ENCODE results near the gene SETDB2.
A peak's percentile ranks its signal among the peaks of the same experiment; 100 is the strongest.
"Not testable (repeated sequence)": the region's sequence is repeated elsewhere in the genome, so short reads cannot be mapped to it uniquely, and the experiment has no call there.

The SETDB2 gene

DNA sequence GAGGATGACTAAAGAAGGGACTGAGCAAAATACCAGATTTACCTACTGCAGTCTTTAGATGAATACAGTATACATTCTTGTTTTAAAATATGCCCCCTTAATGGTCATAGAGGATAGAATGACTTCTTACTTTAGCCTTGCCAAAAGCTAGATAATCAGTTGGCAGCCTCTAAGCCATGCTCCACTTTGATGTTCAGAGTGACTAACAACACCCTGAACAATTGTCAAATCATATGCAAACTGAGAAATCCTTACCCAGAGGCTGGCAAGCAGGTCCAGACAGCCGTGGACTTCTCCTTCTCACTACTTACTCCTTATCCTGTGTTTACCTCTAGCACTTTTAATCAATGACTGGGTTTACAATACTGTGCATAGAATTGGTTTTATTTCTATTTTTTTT, 28.1 kb downstream of the SETDB2 start:
- Mint-ChIP-seq H3K36me3 (peaks cover 10% of the 10 kb centered on the region), H3K27ac (no peak overlapping the region), H3K9me3 (ENCODE audit: low read depth) (no peaks in the 10 kb centered on the region), H3K4me3 (no peak overlapping the region), H3K4me1 (ENCODE audit: low read depth) (no peaks in the 10 kb centered on the region), H3K27me3 (no peaks in the 10 kb centered on the region)

DNA sequence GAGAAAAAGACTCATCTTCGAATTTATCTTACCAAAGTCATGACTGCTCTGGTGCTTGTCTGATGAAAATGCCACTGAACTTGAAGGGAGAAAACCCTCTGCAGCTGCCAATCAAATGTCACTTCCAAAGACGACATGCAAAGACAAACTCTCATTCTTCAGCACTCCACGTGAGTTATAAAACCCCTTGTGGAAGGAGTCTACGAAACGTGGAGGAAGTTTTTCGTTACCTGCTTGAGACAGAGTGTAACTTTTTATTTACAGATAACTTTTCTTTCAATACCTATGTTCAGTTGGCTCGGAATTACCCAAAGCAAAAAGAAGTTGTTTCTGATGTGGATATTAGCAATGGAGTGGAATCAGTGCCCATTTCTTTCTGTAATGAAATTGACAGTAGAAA, 32.5 kb downstream of the SETDB2 start:
- Mint-ChIP-seq H3K9me3 (ENCODE audit: low read depth) (no peaks in the 10 kb centered on the region), H3K36me3 (no peaks in the 10 kb centered on the region), H3K27ac (no peak overlapping the region), H3K4me3 (no peak overlapping the region), H3K4me1 (ENCODE audit: low read depth) (no peaks in the 10 kb centered on the region), H3K27me3 (no peaks in the 10 kb centered on the region)

DNA sequence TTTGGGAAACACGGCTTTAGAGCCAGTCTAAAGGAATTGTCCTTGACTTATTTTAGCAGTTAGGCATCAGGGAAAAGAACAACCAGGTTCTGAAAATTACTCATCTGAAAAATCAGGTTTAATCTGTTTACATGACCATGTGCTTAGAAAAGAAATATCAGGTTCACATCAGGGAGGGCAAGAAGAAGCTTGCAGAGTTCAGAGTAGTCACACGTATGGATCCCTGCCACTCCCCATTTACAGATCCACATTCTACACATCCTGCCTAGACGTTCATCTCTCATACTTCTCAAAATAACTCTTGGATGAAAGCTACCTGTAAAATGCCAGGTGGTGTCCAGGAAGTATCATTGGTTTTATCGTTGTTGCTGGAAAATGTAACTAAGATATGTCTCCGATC, 37.7 kb downstream of the SETDB2 start:
- Mint-ChIP-seq H3K36me3 (peaks cover 8% of the 10 kb centered on the region), H3K27me3 (no peaks in the 10 kb centered on the region), H3K4me3 (no peak overlapping the region), H3K27ac (no peak overlapping the region), H3K9me3 (ENCODE audit: low read depth) (no peaks in the 10 kb centered on the region), H3K4me1 (ENCODE audit: low read depth) (no peaks in the 10 kb centered on the region)

DNA sequence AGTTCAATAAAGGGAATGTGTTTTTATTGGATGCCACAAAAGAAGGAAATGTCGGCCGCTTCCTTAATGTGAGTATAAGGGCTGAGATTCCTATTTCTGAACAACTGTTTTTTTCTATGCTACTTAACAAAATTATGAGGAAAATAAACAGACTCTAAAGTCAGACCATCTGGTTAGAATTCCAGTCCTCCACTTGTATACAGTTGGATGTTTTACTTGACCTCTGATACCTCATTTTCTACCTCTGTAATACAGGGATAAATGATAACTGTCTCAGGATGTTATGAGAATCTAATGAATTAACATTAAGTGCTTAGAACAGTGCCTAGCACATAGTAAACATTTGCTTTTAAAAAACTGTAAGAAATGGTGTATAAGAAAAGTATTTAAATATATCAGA, 44.5 kb downstream of the SETDB2 start:
- no peaks in the 10 kb centered on the region for H3K27me3 Mint-ChIP-seq
- H3K9me3 Mint-ChIP-seq (ENCODE audit: low read depth), result no peaks in the 10 kb centered on the region
- no peak overlapping the region for H3K27ac Mint-ChIP-seq
- peaks cover 6% of the 10 kb centered on the region for H3K36me3 Mint-ChIP-seq
- no peak overlapping the region for H3K4me3 Mint-ChIP-seq
- H3K4me1 Mint-ChIP-seq (ENCODE audit: low read depth), result no peaks in the 10 kb centered on the region

DNA sequence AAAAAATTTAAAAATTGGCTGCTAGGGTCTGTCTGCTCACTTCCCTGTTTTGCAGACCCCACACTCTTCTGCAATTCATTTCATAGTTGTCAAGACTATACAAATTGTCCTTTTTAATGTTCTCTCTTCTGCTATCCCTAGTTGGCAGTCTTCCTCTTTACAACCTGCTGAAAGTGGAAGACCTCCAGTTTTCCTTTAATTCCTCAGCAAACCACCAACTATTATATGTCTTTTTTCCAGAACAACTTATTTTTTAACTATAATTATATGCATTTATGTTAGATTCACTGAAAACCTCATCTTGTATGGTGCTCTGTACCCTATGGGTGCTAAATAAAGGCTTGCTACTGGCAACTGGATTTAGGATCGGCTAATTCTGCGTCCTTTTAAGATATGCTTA, 50.6 kb downstream of the SETDB2 start:
- peaks cover 15% of the 10 kb centered on the region for H3K36me3 Mint-ChIP-seq
- H3K4me1 Mint-ChIP-seq (ENCODE audit: low read depth), result peaks cover 34% of the 10 kb centered on the region
- H3K9me3 Mint-ChIP-seq (ENCODE audit: low read depth), result no peaks in the 10 kb centered on the region
- peak overlapping the region; percentile 93 for H3K4me3 Mint-ChIP-seq
- peak overlapping the region; percentile 97 for H3K27ac Mint-ChIP-seq
- H3K27me3 Mint-ChIP-seq, result no peaks in the 10 kb centered on the region

DNA sequence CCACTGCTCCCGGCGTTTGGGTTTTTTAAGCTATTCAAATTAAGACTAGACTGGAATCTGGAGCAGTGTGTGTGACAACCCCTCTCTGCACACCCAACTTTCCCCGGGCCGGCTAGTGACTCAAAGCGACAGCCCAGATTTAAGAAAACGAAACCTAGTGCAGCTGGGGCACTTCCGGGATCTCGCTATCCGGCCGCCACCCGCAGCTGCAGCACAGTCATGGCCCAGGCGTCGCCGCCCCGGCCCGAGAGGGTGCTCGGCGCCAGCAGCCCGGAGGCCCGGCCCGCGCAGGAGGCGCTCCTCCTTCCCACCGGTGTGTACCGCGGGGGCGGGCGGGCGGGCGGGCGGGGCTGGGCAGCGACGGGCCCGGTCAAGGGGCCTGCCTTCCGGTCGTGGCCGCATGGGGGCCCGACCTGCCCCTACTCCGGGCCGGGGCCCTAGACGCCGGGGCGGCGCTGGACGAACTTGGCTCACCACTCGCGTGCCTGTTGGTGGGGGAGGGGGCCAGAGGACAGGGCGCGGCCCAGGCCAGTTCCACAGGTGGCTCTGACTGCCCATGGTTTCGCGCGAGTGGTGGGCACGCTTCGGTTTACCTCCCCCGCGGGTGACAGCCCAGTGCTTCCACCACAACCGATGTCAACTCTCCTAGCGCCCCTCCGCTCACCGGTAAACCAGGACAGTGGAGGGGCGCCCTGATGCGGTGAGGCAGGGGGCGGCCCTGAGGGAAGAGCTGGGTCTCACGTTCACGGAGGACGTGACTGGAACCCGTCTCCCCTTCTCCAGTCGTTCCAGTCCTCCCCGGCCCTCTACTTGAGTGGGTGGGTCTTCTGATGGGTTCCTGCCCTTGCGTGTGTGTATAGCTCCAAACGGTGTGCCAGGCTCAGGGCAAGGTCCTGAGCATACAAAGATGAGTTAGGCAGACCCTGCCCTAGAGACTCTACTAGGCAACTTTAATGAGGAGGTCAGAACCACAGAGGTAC, 52.0 kb downstream of the SETDB2 start, which contains the start of gene PHF11:
Gene PHF11, plus strand, starts transcription at position 171 of the 980 bp plus-strand sequence. Its CDS starts 49 bp downstream, at position 220.
- Mint-ChIP-seq H3K4me1 (ENCODE audit: low read depth) (peaks cover 45% of the 10 kb centered on the region), H3K4me3 (peak within 1 kb of the TSS; percentile 93), H3K36me3 (peaks cover 18% of the 10 kb centered on the region), H3K27me3 (no peaks in the 10 kb centered on the region), H3K9me3 (ENCODE audit: low read depth) (no peaks in the 10 kb centered on the region), H3K27ac (peak within 1 kb of the TSS; percentile 97)

DNA sequence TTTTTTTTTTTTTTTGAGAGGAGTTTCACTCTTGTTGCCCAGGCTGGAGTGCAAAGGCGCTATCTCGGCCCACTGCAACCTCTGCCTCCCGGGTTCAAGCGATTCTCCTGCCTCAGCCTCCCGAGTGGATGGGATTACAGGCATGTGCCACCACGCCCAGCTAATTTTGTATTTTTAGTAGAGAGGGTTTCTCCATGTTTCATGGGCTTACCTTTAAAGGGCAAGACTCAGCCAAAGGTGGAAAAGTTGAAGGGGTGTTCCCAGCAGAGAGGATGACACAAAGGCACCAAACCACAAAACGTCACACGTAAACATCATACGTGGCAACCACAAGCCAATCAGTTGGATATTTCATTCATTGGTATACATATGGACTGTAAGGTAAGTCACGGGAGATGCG, 52.8 kb downstream of the SETDB2 start:
- peak overlapping the region; percentile 92 for H3K4me3 Mint-ChIP-seq
- peaks cover 18% of the 10 kb centered on the region for H3K36me3 Mint-ChIP-seq
- peak overlapping the region; percentile 96 for H3K27ac Mint-ChIP-seq
- not testable (repeated sequence) for H3K9me3 Mint-ChIP-seq (ENCODE audit: low read depth); H3K27me3 Mint-ChIP-seq
- peaks cover 47% of the 10 kb centered on the region for H3K4me1 Mint-ChIP-seq (ENCODE audit: low read depth)

DNA sequence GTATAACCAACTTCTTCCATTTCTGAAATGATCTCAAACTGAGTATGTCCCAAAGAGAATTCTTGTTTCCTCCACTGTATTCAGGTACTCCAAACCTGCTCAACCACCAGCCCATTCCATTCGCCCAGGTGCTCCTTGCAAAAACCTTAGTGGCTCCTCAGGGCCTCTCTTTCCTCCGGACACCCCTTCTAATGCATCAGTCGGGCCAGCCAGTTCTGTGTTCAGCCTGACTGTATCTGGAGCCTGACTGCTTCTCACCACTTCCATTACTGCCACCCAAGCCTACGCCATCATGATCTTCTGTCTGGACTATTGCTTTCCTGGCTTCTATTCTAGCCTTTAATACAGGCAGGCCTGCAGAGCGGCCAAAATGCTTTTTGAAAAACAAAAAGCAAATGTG, 53.2 kb downstream of the SETDB2 start:
- H3K4me1 Mint-ChIP-seq (ENCODE audit: low read depth), result peaks cover 47% of the 10 kb centered on the region
- H3K36me3 Mint-ChIP-seq, result peaks cover 18% of the 10 kb centered on the region
- peak overlapping the region; percentile 92 for H3K4me3 Mint-ChIP-seq
- no peaks in the 10 kb centered on the region for H3K27me3 Mint-ChIP-seq
- H3K9me3 Mint-ChIP-seq (ENCODE audit: low read depth), result no peaks in the 10 kb centered on the region
- peak overlapping the region; percentile 96 for H3K27ac Mint-ChIP-seq

DNA sequence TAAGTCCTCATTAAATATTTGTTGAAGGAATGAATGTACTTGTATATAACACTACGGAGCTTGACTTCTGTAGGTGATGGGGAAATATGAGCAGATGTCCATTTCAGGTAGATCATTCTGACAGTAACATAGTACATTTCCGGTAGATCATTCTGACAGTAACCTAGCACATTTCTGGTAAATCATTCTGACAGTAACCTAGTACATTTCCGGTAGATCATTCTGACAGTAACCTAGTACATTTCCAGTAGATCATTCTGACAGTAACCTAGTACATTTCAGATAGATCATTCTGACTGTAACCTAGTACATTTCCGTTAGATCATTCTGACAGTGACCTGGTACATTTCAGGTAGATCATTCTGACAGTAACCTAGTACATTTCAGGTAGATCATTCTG, 54.1 kb downstream of the SETDB2 start:
- Mint-ChIP-seq H3K27me3 (no peaks in the 10 kb centered on the region), H3K4me3 (peak overlapping the region; percentile 11), H3K4me1 (ENCODE audit: low read depth) (peaks cover 48% of the 10 kb centered on the region), H3K9me3 (ENCODE audit: low read depth) (no peaks in the 10 kb centered on the region), H3K27ac (peak overlapping the region; percentile 96), H3K36me3 (peaks cover 21% of the 10 kb centered on the region)

DNA sequence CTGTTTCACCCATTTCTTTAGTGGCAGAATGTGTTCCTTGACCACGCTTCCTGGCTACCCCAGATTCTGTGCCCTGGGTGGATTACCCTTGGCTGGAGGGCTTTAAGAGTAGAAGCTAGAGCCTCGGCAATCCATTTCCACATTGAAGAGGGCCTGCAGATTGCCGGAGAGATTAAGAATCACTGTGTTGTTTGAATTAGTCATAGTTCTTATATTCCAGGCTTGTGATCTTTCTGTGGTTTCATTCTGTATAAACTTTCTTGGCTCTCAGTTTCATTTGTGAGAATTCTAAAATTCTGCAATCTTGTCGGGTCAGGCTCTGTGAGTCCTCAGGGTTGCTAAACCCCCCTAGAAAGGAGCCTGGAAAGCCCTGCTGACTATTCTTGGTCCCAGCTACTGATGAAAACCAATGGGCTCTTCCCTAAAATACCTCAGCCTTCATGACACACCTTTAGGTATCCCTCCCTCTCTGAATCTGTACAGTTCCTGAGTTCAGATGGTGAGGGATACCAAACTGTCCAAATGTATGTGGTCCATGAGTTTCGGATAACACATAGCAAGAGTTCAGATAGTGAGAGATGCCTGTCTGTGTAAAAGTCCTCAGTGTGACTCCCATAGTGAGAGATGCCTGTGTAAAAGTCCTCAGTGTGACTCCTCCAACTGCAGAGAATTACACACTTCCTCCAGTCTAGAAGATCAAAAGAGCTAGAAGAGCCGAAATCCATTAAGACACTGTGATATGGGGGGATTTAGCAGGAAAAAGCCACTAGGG, 56.0 kb downstream of the SETDB2 start:
- no peaks in the 10 kb centered on the region for H3K9me3 Mint-ChIP-seq (ENCODE audit: low read depth)
- H3K4me1 Mint-ChIP-seq (ENCODE audit: low read depth), result peaks cover 51% of the 10 kb centered on the region
- peak overlapping the region; percentile 96 for H3K27ac Mint-ChIP-seq
- H3K4me3 Mint-ChIP-seq, result peak overlapping the region; percentile 33
- no peaks in the 10 kb centered on the region for H3K27me3 Mint-ChIP-seq
- H3K36me3 Mint-ChIP-seq, result peaks cover 23% of the 10 kb centered on the region

DNA sequence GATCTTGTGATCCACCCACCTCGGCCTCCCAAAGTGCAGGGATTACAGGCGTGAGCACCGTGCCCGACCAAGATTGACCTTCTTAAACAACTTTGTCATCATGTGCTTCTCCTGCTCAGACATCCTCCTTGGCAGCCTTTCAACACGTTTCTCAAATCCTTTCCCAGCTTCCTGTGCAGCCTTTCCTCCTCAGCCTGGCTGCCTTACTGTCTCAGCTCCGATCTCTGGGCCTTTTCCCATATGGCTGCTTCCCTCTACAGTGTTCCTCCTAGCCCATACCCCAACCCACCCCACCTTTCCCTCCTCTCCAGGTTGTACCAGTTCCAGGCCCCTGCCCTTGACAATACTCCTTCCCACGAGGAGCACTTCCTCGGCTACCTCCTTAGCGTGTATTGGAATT, 58.9 kb downstream of the SETDB2 start:
- peaks cover 15% of the 10 kb centered on the region for H3K36me3 Mint-ChIP-seq
- H3K27me3 Mint-ChIP-seq, result no peaks in the 10 kb centered on the region
- H3K4me3 Mint-ChIP-seq, result no peak overlapping the region
- H3K9me3 Mint-ChIP-seq (ENCODE audit: low read depth), result no peaks in the 10 kb centered on the region
- H3K27ac Mint-ChIP-seq, result peak overlapping the region; percentile 46
- peaks cover 44% of the 10 kb centered on the region for H3K4me1 Mint-ChIP-seq (ENCODE audit: low read depth)

DNA sequence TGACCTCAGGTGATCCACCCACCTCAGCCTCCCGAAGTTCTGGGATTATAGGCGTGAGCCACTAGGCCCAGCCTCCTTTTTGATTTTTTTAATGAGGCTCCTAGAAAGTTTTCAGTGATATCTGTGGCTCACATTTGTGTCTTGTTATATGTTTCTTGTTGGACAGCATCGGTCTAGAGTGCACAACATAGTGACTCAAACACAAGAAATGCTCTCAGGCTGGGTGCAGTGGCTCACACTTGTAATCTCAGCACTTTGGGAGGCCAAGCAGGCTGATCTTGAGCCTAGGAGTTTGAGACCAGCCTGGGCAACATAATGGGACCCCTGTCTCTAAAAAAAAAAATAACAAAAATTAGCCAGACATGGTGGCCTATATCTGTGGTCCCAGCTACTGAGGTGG, 59.9 kb downstream of the SETDB2 start:
- H3K4me3 Mint-ChIP-seq, result no peak overlapping the region
- peaks cover 36% of the 10 kb centered on the region for H3K4me1 Mint-ChIP-seq (ENCODE audit: low read depth)
- no peak overlapping the region for H3K27ac Mint-ChIP-seq
- peaks cover 12% of the 10 kb centered on the region for H3K36me3 Mint-ChIP-seq
- H3K27me3 Mint-ChIP-seq, result no peaks in the 10 kb centered on the region
- H3K9me3 Mint-ChIP-seq (ENCODE audit: low read depth), result no peaks in the 10 kb centered on the region

DNA sequence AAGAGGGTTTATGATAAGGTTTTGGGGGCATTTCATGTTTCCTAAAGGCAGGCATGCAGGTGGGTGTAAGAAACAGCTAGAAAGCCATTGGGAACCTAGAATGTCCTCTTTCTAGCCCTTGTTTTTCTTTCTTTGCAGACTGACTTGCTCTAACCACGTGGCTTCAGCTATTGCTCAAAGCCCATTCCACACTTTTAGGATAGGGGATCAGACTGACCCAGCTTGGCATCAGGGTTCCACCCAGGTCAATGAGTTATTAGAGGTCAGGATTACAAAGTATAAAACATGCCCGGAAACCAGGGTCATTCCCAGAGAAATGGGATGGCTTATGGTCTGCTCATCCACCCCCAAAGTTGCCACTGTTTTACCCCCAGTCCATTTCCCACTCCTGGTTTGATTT, 68.5 kb downstream of the SETDB2 start:
- H3K27me3 Mint-ChIP-seq, result no peaks in the 10 kb centered on the region
- peaks cover 16% of the 10 kb centered on the region for H3K36me3 Mint-ChIP-seq
- peaks cover 10% of the 10 kb centered on the region for H3K4me1 Mint-ChIP-seq (ENCODE audit: low read depth)
- no peak overlapping the region for H3K4me3 Mint-ChIP-seq
- peak overlapping the region; percentile 7 for H3K27ac Mint-ChIP-seq
- H3K9me3 Mint-ChIP-seq (ENCODE audit: low read depth), result no peaks in the 10 kb centered on the region

DNA sequence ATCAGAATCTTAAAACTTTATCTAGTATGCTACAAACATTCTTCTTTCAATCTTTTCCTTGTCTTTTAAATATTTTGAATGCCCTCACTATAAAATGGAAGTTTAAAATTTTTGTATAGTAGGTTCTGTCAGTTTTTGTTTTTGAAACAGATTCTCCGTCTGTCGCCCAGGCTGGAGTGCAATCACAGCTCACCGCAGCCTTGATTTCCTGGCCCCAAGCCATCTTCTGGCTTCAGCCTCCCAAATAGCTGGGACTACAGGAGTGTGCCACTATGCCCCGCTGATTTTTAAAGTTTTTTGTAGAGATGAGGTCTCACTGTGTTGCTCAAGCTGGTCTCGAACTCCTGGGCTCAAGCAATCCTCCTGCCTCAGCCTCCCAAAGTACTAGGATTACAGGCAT, 72.4 kb downstream of the SETDB2 start:
- H3K27me3 Mint-ChIP-seq, result no peaks in the 10 kb centered on the region
- H3K27ac Mint-ChIP-seq, result no peak overlapping the region
- no peak overlapping the region for H3K4me3 Mint-ChIP-seq
- H3K9me3 Mint-ChIP-seq (ENCODE audit: low read depth), result no peaks in the 10 kb centered on the region
- H3K36me3 Mint-ChIP-seq, result peaks cover 12% of the 10 kb centered on the region
- H3K4me1 Mint-ChIP-seq (ENCODE audit: low read depth), result peaks cover 5% of the 10 kb centered on the region

DNA sequence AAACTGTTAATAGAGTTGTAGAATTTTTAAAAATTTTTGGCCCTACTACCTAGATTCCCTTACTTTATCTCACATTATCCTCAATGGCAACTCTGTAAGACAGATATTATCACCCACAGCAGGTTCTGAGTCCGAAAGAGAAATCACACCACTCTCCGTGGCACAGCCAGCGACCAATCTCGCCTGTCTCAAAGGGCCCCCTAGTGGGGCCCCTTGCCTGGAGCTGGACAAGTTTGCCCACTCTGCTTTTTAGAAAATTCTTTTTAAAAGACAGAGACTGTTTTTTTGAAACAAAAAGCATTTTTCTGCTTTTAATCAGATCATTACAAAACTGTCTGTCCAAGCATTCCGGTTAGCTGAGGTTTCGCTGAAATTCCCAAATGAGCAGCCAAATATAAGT, 73.4 kb downstream of the SETDB2 start:
- peaks cover 5% of the 10 kb centered on the region for H3K4me1 Mint-ChIP-seq (ENCODE audit: low read depth)
- no peak overlapping the region for H3K4me3 Mint-ChIP-seq
- peaks cover 12% of the 10 kb centered on the region for H3K36me3 Mint-ChIP-seq
- H3K9me3 Mint-ChIP-seq (ENCODE audit: low read depth), result no peaks in the 10 kb centered on the region
- H3K27me3 Mint-ChIP-seq, result no peaks in the 10 kb centered on the region
- no peak overlapping the region for H3K27ac Mint-ChIP-seq

Data from activated naive CD8-positive, alpha-beta T cell (primary cell).